OCI-LY1 (cell line): Measurements from ENCODE around the gene TSPYL1.

Experiments used
- H2AFZ ChIP-seq: fragments of 200-600 bp; sonication (generic), shearing (Covaris generic); 2 replicates; pipeline ENCODE4 v1.6.0; 2014; ENCODE audit warnings: antibody characterized with exemption, mild to moderate bottlenecking, low read length
- H3F3A ChIP-seq: fragments of 200-600 bp; sonication (generic), shearing (Covaris generic); 2 replicates; pipeline ENCODE4 v1.6.0; 2014; ENCODE audit warnings: mild to moderate bottlenecking, antibody characterized with exemption, low read length, moderate library complexity; ENCODE audit not compliant: insufficient read depth
- H3K27ac ChIP-seq: fragments of 200-600 bp; sonication (generic); 2 replicates; pipeline ENCODE4 v1.5.1; 2014; ENCODE audit warnings: low read length, mixed run types, mild to moderate bottlenecking, low read depth; ENCODE audit not compliant: poor library complexity, severe bottlenecking
- H3K27me3 ChIP-seq: fragments of 200-600 bp; sonication (generic); 2 replicates; pipeline ENCODE4 v1.6.0; 2014; ENCODE audit warnings: antibody characterized with exemption, mild to moderate bottlenecking, low read length, moderate library complexity; ENCODE audit not compliant: insufficient read depth
- H3K36me3 ChIP-seq: fragments of 200-600 bp; sonication (generic); 2 replicates; pipeline ENCODE4 v1.6.1; 2014; ENCODE audit warnings: mild to moderate bottlenecking, antibody characterized with exemption, low read length, moderate library complexity, mixed read lengths; ENCODE audit not compliant: insufficient read depth
- H3K4me1 ChIP-seq: fragments of 200-600 bp; sonication (generic); 2 replicates; pipeline ENCODE4 v1.5.1; 2014; ENCODE audit warnings: mild to moderate bottlenecking, low read length, moderate library complexity; ENCODE audit not compliant: insufficient read depth, severe bottlenecking
- H3K4me2 ChIP-seq: fragments of 200-600 bp; sonication (generic), shearing (Covaris generic); 2 replicates; pipeline ENCODE4 v1.6.1; 2014; ENCODE audit warnings: low read length
- H3K4me3 ChIP-seq: fragments of 200-600 bp; sonication (generic); 2 replicates; pipeline ENCODE4 v1.5.1; 2014; ENCODE audit warnings: low read length, low read depth, mild to moderate bottlenecking, mixed read lengths; ENCODE audit not compliant: poor library complexity, severe bottlenecking
- H3K79me2 ChIP-seq: fragments of 200-600 bp; shearing (Covaris generic); 2 replicates; pipeline ENCODE4 v1.6.1; 2016; ENCODE audit warnings: mixed run types, low read length, mixed read lengths; ENCODE audit not compliant: insufficient read depth
- H3K9ac ChIP-seq: fragments of 200-600 bp; sonication (generic), shearing (Covaris generic); 2 replicates; pipeline ENCODE4 v1.6.1; 2014; ENCODE audit warnings: mild to moderate bottlenecking, low read length, mixed read lengths
- H3K9me2 ChIP-seq: fragments of 200-600 bp; sonication (generic), shearing (Covaris generic); 2 replicates; pipeline ENCODE4 v1.6.1; 2014; ENCODE audit warnings: low read depth, mild to moderate bottlenecking, low read length, mixed read lengths
- H3K9me3 ChIP-seq: fragments of 200-600 bp; shearing (Covaris generic); 2 replicates; pipeline ENCODE4 v1.6.1; 2014; ENCODE audit warnings: low read length, mixed read lengths
- H4K20me1 ChIP-seq: fragments of 200-600 bp; sonication (generic), shearing (Covaris generic); 2 replicates; pipeline ENCODE4 v1.6.0; 2016; ENCODE audit warnings: mild to moderate bottlenecking, low read length; ENCODE audit not compliant: insufficient read depth
- EZH2 ChIP-seq: fragments of 200-600 bp; sonication (generic), shearing (Covaris generic); IDR thresholded peaks from 2 replicates; pipeline ENCODE4 v1.8.0; 2017; ENCODE audit warnings: borderline replicate concordance, mixed run types, mild to moderate bottlenecking, antibody characterized with exemption, low read length, moderate library complexity, mixed read lengths
- TF ChIP-seq, protein P1 (sequence below): fragments of 200-600 bp; sonication (generic), shearing (Covaris generic); IDR thresholded peaks from 2 replicates; pipeline ENCODE4 v1.5.1; 2017; ENCODE audit warnings: mild to moderate bottlenecking, antibody characterized with exemption, low read length, moderate library complexity, mixed read lengths

The TSPYL1 gene

DNA sequence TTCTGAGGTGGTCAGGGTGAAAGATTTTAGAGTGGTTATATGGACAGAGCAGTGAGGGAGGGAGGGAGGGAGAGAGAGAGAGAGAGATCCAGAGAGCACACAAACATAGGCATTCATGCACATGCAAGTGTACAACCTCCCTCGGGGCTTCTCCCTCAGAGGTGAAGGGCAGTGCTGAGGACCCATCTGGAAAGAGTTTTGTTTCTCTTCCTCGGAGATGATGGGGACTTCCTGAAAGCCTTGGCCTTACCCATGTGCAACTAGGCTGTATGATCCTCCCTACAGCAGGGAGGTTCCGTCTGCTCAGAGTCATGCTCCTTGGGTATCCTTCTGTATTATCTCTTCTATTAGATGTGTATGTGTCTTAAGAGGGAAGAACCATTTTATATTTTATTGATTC, 21.4 kb upstream of the TSPYL1 start:
- Histone ChIP-seq H3K79me2 (no peaks in the 10 kb centered on the region), H2AFZ (no peak overlapping the region), H3K4me2 (no peak overlapping the region), H3K4me1 (no peaks in the 10 kb centered on the region), H3F3A (no peaks in the 10 kb centered on the region), H4K20me1 (no peaks in the 10 kb centered on the region), H3K9me3 (no peaks in the 10 kb centered on the region), H3K27me3 (no peaks in the 10 kb centered on the region), H3K36me3 (no peaks in the 10 kb centered on the region), H3K27ac (no peak overlapping the region), H3K9me2 (no peaks in the 10 kb centered on the region), H3K4me3 (no peak overlapping the region), H3K9ac (no peak overlapping the region)
- TF ChIP-seq, protein P1, sequence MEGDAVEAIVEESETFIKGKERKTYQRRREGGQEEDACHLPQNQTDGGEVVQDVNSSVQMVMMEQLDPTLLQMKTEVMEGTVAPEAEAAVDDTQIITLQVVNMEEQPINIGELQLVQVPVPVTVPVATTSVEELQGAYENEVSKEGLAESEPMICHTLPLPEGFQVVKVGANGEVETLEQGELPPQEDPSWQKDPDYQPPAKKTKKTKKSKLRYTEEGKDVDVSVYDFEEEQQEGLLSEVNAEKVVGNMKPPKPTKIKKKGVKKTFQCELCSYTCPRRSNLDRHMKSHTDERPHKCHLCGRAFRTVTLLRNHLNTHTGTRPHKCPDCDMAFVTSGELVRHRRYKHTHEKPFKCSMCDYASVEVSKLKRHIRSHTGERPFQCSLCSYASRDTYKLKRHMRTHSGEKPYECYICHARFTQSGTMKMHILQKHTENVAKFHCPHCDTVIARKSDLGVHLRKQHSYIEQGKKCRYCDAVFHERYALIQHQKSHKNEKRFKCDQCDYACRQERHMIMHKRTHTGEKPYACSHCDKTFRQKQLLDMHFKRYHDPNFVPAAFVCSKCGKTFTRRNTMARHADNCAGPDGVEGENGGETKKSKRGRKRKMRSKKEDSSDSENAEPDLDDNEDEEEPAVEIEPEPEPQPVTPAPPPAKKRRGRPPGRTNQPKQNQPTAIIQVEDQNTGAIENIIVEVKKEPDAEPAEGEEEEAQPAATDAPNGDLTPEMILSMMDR: no peak
- TF ChIP-seq EZH2: no peak

GRCh38 chr6:116300566-116300965, 20.8 kb upstream of the TSPYL1 start:
- Histone ChIP-seq H3K27ac (no peak overlapping the region), H3K9me2 (no peaks in the 10 kb centered on the region), H3K27me3 (no peaks in the 10 kb centered on the region), H3K36me3 (no peaks in the 10 kb centered on the region), H3K79me2 (no peaks in the 10 kb centered on the region), H3K9ac (no peak overlapping the region), H3F3A (no peaks in the 10 kb centered on the region), H3K9me3 (no peaks in the 10 kb centered on the region), H2AFZ (no peak overlapping the region), H4K20me1 (no peaks in the 10 kb centered on the region), H3K4me2 (no peak overlapping the region), H3K4me1 (no peaks in the 10 kb centered on the region), H3K4me3 (no peak overlapping the region)
- TF ChIP-seq, protein P1: no peak
- no peak for TF ChIP-seq EZH2

GRCh38 chr6:116298973-116299372, 19.2 kb upstream of the TSPYL1 start:
- no peak overlapping the region for H3K4me3 ChIP-seq
- H3K9me3 ChIP-seq: no peaks in the 10 kb centered on the region
- H2AFZ ChIP-seq: no peak overlapping the region
- H3F3A ChIP-seq: no peaks in the 10 kb centered on the region
- no peak for TF ChIP-seq EZH2
- TF ChIP-seq, protein P1: no peak
- no peaks in the 10 kb centered on the region for H3K79me2 ChIP-seq
- H3K4me1 ChIP-seq: no peaks in the 10 kb centered on the region
- no peaks in the 10 kb centered on the region for H4K20me1 ChIP-seq
- no peaks in the 10 kb centered on the region for H3K9me2 ChIP-seq
- H3K4me2 ChIP-seq: no peak overlapping the region
- no peak overlapping the region for H3K9ac ChIP-seq
- H3K27ac ChIP-seq: no peak overlapping the region
- H3K36me3 ChIP-seq: no peaks in the 10 kb centered on the region
- H3K27me3 ChIP-seq: no peaks in the 10 kb centered on the region
